GM23338 (cell line): Measurements from ENCODE around the gene ABR.

Experiments used
- CTCF ChIP-seq, 2 experiments: fragments of 200-600 bp in 1 of 2; sonication (generic) in 1 of 2; conservative IDR thresholded peaks; 2 replicates each; pipeline versions ENCODE4 v1.5.1 to v1.6.1; 2016 to 2017; ENCODE audit warnings: antibody characterized with exemption in 2 of 2, low read depth in 2 of 2, mild to moderate bottlenecking in 2 of 2, moderate library complexity in 1 of 2
- EZH2 ChIP-seq: fragments of 200-600 bp; sonication (generic); IDR thresholded peaks from one replicate; pipeline ENCODE4 v1.8.0; 2017; ENCODE audit warnings: antibody characterized with exemption, mild to moderate bottlenecking, low read depth; ENCODE audit not compliant: unreplicated experiment
- EZH2phosphoT487 ChIP-seq: fragments of 200-600 bp; sonication (generic); IDR thresholded peaks from one replicate; pipeline ENCODE4 v1.8.1; 2018; ENCODE audit warnings: antibody characterized with exemption; ENCODE audit not compliant: unreplicated experiment
- POLR2AphosphoS5 ChIP-seq: IDR thresholded peaks from 2 replicates; pipeline ENCODE4 v1.6.1; 2016; ENCODE audit warnings: antibody characterized with exemption, low read depth
- REST ChIP-seq: IDR thresholded peaks from one replicate; pipeline ENCODE4 v1.6.1; 2018; ENCODE audit warnings: antibody characterized with exemption; ENCODE audit not compliant: unreplicated experiment
- ZNF114 ChIP-seq: fragments of 250-450 bp; sonication (Bioruptor Pico); IDR thresholded peaks from 2 replicates; pipeline ENCODE4 v1.5.0; 2020; ENCODE audit warnings: mild to moderate bottlenecking, moderate library complexity

DNA sequence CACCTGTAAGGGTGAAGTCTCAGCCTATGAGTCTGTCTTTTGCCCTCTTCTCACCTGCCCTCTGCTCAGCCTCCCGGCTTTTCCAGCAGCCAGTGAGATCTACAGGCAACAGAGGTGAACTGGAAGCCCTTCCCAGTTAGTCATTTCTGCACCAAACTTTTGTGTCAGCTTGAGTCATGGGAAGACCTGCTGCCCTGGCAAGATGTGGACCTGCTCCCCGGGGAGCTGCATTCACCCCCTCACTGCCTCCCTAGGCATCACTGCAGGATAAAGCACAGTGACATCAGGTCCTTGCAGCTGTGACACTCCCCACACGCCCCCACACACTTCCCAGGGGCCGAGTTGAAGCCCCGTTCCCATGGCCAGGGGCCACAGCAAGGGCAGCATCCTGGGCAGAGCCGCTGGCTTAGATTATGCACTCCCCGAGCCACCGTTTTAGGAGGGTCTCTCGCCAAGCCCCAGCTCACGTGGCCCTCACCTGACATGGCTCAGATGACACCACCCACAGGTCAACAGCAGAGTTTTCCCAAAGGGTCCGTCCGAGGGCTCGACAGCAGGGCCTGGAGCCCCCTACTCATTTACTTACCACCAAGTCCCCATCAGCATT, 6.5 kb upstream of the ABR start:
- TF ChIP-seq EZH2phosphoT487 (no peak), CTCF (conservative IDR thresholded peaks at IDR 0.05; ENCODE audit: low read depth in 2 of 2) (no peak), REST (no peak), EZH2 (no peak), POLR2AphosphoS5 (no peak), ZNF114 (CRISPR knock-in tag) (no peak)
